GM19372 (cell line): ENCODE results near the gene PEMT.

ENCODE experiments used
- ATAC-seq: cut with Tn5 transposase; IDR thresholded peaks from one replicate; pipeline ENCODE4 v1.9.1; 2021; ENCODE audit warnings: mild to moderate bottlenecking, low read depth, moderate library complexity; ENCODE audit not compliant: unreplicated experiment

The PEMT gene

DNA sequence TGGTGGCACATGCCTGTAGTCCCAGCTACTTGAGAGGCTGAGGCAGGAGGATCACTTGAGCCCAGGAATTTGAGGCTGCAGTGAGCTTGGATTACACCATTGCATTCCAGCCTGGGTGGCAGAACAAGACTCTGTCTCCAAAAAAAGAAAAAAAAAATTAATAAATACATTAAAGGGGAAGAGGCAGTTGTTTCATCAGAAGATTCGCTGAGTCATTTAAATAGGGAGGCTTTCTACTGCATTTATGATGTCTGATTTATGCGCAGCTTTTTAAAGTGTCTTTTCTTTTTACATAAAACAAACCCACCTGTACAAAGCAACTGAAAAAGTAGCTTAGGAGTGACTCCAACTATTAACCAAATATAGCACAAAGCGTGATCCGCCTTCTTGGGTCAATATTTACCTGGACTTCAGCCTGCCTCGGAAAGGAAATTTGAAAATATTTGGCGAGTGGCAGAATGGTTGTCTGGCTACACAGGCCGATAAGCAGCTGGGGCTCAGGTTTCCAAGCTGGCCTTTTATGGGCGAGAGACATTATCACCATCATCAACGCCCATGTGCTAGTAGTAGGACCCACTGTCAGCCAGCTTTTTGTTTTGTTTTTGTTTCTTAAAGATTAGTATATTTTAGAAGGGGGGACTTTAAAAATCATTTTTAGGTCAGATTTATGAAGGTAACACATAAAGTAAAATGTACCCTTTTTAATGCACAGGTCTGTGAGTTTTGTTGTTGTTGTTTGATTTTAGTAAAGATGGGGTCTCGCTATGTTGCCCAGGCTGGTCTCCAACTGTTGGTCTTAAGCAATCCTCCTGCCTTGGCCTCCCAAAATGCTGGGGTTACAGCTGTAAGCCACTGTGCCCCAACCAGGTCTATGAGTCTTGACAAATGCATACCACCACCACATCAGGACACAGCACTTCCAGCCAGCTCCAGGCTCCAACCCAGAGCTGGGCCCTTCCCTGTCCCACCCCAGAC lies 52.8 kb downstream of the PEMT start:
- no peak for ATAC-seq

DNA sequence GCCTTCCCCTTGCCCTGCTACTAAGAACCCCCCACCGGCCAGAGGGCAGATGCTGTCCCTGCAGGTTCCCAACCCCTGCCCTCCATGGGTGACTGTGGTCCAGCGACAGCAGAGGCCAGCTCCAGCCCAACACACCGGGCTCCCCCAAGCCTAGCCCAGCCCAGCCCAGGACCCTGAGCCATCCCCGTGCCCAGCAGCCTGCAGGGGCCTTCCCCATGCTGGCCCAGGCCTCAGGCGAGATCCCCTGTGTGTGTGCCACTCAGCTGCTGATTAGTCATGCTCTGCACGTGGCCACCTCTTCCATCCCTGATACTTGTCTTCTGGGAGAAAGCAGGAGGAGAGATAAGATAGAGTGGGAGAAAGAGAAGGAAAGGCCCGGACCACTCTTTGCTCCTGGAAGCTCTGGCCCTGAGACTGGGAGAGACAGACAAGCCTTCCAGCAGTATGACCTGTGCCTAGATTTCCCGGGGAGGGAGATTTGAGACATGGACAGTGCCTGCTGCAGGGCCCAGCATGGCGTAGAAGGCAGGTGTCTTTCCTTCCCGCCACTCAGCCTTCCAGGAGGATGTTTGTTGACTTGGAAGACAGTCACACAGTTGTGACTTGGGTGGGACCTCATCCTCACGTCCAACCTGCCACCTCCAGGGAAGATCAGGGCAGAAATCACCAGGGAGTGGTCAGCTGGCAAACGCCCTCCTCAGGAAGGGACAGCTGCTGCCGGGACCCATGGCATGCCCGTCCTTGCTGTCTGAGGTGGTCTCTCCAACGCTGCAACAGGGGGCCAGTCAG lies 54.0 kb downstream of the PEMT start:
- no peak for ATAC-seq

DNA sequence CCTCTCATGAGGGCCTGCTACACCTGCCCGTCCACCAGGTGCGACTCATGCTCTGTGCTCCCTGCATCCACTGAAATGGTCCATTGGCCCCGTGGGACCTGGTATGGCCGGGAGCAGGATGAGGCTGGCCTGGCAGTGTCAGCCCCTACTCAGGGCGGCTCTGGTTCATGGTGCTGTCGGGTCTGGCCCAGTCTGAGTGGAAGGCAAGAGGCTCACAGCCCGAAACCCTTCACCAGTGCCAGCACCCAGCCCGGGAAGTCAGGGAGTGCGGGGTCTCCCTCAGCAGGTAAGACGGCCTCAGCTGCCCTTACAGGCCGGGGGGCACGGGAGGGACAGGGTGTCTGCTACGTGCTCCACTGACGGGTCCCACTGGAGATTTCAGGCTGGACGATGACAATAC lies 54.8 kb downstream of the PEMT start:
- ATAC-seq = no peak

DNA sequence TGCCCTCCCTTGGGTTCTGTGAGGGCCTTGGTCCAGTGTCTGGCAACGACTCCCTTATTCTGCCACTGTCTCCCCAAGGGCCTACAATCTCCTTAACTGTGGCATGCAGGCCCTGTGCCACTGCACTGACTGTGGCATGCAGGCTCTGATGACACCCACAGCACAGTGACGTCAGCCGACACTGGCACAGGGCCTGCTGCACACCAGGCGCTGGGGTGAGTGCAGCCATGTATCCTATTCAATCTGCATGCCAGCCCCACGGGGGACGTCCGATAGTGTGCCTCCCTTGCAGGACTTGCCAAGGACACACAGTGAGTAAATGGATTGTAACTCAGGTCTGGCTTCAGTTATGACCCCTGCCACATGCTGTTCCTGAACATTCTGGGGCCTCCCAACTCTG lies 55.6 kb downstream of the PEMT start:
- no peak for ATAC-seq

DNA sequence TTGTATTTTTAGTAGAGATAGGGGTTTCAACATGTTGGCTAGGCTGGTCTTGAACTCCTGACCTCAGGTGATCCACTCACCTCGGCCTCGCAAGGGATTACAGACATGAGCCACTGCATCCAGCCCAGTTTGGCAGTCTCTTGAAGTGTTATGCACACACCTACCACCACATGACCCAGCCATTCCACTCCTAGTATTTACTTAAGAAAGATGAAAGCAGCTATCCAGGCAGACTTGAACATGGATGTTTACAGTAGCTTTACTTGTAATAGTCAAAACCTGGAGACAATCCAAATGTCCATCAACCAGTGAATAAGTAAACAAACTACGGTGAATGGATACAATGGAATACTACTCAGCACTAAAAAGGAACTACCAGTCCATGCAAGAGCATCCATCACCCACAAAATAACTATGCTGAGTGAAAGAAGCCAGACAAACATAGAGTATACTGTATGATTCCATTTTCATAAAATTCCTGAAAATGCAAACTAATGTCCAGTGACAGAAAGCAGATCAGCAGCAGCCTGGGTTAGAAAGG lies 57.5 kb downstream of the PEMT start:
- no peak for ATAC-seq

DNA sequence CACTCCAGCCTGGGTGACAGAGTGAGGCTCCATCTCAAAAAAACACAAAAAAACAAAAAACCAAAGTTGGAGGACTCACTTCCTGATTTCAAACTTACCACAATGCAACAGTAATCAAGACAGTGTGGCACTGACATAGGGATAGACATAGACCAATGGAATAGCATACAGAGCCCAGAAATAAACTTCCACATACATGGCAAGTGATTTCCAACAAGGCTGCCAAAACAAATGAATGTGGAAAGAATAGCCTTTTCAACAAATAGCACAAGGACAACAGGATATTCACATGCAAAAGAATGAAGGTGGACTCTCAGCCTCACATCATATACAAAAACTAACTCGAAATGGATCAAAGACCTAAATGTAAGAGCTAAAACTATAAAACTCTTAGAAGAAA lies 58.5 kb downstream of the PEMT start:
- no peak for ATAC-seq

DNA sequence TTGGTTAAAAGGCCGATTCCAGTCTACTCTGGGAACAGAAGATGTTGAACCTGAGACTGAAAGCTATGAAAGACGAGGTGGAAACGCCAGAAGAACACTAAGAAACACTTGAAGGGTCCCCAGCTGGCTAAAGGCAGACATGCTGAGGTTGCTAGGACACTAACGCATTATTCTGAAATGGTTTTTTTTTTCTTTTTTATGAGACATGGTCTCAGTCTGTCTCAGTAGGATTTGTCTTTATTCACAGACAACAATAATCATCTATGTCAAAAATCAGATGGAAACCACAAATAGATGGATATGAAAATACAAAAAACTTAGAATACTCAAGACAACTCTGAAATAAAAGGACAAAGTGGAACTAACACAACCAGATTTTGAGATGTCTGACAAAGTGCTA lies 60.4 kb downstream of the PEMT start:
- no peak for ATAC-seq

DNA sequence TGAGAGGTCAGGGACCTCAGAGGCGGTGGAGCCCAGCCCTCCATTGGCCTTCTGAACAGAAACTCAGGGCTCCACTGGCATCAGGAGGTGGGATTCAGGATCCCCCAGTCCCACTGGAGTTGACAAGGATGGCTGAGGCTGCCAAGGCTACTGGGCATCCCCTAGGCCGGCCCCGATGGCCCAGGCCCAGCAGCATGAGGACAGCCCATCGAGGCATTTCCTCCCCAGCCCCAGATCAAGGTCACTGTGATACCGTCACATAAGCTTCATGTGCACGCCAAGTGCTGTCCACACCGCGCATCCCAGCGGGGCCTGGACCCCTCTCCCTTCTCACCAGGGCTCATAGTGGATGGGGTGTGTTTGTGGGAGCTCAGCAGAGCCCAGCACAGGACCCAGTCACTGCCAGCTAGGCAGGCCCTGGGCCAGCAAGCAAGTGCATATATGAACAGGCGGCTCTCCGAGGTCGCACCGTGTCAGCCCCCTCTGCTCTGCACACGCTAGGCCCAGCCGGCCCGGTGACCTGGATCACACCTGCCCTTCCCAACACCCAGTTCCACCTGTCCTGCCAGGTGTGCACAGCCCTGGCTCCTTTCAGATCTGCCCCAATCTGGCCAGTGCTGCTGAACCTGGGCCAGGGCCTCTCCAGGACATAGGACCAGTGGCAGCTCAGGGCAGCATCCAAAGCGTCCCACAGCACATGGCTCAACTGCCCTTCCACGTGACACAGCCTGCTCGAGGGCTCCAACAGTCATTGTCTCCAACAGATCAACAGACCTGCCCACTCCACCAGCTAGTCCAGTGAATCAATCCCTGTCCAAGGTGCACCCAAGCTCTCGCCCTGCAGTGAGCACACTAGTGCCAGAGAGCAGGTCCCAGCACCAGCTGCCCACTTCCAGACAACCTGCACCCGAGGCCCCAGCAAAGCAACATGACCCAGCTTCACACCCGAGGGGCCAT lies 62.5 kb downstream of the PEMT start:
- no peak for ATAC-seq

DNA sequence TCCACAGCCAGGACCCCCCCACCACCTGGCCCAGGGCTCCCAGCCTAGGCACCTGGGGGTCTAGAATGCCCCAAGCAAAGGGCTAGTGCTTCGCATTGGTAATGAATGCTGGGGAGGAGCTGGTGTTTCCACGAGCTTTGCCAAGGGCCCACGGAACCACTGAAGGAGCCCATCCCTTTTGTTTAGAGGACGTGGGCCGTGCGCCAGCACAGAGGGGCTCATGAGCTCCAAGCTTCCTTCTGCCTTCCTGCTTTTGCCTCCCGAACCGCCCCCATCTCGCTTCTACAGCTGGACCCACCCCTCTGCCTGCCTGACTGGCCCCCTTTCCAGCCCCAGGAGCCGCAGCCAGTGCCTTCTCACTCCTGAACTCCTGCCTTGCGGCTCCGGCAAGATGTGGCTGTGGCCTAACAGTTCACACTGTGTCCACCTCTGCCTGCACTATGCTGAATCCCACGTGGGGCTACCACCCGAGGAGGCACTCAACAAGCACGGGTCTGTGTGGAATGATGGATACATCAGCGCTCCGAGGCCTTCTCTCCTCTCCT lies 63.5 kb downstream of the PEMT start:
- no peak for ATAC-seq

DNA sequence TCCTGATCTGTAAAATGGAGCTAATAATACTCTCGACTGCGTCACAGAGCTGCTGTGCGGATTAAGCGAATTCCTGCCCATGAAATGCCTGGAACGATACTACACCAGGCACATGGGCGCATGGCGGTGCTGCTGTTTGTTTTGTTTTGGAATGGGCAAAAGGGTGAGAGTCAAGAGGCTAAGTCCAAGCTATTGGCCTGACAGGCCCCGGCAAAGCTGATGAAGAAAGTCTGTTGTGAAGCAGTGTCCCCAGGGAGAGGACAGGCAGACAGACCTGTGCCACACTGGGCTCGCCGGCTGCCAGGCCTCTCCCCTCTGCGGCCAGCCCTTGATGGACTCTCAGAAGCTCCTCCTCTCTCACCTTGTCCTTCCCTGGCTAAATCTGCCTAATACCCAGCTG lies 64.0 kb downstream of the PEMT start:
- ATAC-seq = no peak

DNA sequence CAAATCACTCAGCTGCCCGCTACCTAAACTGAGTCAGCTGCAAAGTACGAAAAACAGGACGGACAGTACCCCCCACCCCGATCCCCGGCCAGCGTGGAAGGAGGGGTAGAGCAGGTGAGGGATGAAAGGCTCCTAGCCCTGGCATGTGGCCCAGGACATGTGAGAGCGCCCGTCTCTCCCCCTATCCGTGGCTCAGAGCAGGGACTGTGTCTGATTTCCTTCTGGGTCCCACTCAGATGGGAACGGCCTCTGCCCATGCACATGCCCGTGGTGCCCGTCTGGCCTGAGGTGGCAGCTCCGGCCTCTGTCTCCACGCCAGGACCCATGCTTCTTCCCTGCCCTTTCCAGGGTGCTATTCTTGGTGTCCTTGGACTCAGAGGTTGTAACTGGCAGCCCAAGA lies 65.1 kb downstream of the PEMT start:
- ATAC-seq = no peak

DNA sequence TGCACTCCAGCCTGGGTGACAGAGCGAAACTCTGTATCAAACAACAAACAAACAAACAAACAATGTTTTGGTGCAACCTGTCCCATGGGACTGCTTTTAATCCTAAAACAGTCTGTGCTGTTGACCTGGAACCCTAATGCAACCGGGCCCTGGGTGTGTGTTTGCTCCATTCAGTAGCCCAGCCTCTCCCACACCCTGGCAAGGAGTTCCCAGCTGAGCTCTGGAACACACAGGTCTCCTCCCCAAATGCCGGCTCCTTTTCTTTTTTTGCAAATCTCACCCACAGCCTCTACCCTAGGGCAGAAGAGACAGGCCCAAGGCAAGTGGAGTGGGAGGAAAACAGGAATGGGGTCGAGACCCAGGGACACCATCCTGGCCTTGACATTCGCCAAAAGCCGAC lies 65.6 kb downstream of the PEMT start:
- no peak for ATAC-seq

DNA sequence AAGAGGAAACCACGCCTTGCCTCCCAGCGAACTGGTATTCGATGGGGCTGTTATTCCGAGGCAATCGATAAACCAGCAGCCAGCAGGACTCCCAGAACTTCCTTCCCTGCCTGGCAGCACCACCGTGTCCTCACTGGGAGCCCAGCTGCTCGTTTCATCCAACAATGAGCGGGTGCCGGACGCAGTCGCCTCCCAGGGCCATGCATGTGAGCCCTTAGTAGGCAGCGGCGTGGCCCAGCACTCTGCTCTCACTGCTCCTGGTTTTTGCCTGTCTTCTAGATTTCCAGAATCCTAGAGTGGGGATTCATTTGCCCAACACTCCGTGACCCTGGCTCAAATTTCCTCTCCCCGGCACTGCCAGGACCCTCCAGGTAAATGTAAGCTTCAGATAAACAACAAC lies 66.2 kb downstream of the PEMT start:
- ATAC-seq = no peak

DNA sequence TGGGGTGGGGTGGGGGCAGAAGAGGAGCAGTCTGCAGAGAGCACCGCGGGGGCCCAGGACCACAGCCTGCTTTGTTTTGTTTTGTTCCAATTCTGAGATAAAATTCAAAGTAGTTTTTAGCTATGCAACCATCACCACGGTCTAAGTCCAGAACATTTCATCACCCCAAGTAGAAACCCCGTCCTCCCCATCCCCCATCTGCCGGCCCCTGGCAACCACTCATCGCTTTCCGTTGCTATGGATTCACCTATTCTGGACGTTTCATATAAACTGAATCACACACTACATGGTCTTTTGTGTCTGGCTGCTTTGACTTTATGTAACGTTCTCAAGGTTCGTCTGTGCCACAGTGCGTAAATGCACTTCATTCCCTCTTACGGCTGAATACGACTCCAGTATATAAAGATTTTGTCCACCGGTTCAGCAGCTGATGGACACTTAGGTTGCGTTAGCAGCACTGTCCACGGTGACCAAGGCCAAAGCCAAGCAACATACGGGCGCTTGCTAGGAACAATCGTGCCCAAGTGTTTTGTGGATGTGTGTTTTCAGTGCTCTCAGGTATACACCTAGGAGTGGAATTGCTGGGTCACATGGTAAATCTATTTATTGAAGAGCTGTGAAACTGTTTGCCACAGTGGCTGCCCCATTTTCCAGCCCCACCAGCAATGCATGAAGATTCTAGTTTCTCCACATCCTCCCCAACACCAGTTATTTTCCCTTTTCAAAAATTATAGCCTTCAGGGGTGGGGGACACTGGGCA lies 67.6 kb downstream of the PEMT start:
- ATAC-seq = no peak

DNA sequence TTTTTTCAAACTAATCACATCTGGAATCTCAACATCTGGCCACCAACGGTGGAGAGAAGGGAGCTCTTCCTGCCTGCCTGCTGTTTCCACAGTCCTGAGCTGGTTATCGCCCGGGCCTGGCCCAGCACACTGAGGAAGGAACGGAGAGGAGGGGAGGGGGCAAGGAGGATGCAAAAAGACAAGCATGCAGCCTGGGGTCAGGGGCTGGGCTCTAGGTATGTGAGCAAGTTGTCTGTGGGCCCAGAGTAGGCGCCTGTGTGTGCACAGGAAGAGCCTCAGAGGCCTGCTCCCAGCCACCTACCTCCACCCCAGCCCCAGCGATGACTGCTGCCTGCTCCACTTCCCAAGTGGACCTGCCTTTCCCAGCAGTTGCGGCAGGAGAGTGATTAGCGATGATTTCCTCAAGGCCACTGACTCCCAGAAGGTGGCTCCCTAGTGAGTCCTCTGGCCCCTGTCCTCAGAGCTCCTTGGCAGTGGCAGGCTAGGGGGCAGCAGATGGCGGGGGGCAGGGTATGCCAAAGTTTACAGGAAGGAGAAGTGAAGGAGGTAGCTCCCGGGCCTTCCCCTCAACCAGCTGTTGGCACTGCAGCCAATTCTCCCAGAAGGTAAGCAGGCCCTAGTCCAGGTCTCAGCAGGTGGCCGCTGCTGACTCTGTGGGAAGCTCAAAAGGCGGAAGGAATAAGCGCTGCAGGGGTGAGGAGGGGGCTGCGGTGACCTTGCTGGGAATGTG lies 68.3 kb downstream of the PEMT start:
- no peak for ATAC-seq

DNA sequence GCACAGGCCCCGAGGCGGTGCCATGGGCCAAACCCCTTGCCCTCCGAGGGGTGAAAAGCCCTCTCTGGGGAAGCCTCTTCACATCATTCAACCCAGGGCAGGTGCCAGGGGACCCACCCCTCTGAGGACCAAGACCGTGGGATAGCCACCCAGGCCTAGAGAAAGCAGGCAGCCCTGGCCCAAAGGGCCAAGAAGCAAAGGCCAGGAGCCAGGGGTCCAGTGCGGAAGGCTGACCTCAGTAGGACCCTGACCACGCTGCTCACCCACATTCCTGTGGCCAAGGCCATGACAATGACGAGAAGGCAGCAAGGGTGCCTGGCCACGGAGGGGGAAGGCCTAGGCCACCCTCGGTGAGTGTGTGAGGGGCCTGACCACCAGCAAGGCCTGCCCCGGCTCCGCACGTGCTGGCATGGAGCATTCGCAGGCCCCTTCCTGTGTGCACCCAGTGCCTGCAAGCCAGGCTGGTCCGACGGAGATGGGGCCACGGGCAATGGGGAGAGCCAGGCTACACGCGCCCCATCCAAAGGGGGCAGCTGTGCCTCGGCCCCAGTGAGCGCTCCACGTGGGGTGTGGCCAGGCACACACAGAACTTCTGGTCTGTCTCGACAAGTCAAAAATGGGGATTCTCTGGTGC lies 70.8 kb downstream of the PEMT start:
- ATAC-seq = no peak

DNA sequence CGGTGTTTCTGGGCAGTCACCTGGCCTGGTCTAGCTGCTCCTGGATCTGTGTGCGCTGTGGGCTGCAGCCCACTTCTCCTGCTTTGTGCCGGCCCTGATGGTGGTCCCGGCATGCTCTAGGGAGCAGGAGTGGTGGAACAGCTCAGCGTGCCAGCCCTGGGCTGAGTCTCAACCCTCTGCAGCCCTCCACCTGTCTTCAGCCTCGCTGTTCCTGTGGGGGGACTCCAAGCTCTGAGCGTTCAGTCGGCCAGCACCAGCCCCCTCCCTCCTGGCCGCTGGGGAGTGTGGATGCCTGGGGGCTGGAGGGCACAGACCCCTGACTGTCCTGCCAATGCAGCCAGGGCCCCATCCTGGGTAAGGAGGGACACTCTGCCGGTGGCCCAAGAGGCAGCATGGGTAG lies 71.6 kb downstream of the PEMT start:
- no peak for ATAC-seq

DNA sequence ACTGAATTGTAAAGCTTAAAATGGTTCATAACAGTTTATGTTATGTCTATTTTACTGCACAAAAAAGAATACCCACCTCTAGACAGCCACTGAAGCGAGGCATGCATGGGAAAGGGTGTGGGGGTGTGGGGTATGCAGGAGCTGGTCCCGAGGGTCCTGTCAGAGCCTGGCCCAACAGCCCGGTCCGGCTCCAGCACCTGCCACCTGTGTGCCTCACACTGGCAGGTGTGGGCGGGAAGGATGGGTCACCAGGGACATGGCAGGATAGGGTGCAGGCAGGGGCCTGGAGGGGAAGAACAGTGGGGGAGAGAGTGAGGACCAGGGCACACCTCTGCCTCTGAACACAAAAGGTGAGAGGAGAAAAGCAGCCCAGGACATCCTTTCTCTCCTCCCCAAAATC lies 72.6 kb downstream of the PEMT start:
- ATAC-seq = no peak
